ENCODE measurements around the gene C9orf78. TPM values are rescaled to one million over a fixed set of nuclear protein-coding genes. Genes with fewer than 3 reads are reported as not detected.

C9orf78 gene
- total and polyA plus RNA-seq, 2 experiments from 2014 or later: 34.4 to 84.6 TPM

- no peak for TF ChIP-seq CTCF (conservative IDR thresholded peaks at IDR 0.05; ENCODE audit: low read depth in 2 of 2)
- TF ChIP-seq STAT1 (IDR thresholded peaks at IDR 0.05; ENCODE audit: unreplicated experiment): no peak
- no peak for TF ChIP-seq EZH2phosphoT487 (IDR thresholded peaks at IDR 0.05; ENCODE audit: unreplicated experiment)
- no peak for TF ChIP-seq JUNB (IDR thresholded peaks at IDR 0.05; ENCODE audit: unreplicated experiment)
- TF ChIP-seq ZNF331 (CRISPR knock-in tag; IDR thresholded peaks at IDR 0.05; ENCODE audit: low read depth): no peak
- TF ChIP-seq, protein P1, sequence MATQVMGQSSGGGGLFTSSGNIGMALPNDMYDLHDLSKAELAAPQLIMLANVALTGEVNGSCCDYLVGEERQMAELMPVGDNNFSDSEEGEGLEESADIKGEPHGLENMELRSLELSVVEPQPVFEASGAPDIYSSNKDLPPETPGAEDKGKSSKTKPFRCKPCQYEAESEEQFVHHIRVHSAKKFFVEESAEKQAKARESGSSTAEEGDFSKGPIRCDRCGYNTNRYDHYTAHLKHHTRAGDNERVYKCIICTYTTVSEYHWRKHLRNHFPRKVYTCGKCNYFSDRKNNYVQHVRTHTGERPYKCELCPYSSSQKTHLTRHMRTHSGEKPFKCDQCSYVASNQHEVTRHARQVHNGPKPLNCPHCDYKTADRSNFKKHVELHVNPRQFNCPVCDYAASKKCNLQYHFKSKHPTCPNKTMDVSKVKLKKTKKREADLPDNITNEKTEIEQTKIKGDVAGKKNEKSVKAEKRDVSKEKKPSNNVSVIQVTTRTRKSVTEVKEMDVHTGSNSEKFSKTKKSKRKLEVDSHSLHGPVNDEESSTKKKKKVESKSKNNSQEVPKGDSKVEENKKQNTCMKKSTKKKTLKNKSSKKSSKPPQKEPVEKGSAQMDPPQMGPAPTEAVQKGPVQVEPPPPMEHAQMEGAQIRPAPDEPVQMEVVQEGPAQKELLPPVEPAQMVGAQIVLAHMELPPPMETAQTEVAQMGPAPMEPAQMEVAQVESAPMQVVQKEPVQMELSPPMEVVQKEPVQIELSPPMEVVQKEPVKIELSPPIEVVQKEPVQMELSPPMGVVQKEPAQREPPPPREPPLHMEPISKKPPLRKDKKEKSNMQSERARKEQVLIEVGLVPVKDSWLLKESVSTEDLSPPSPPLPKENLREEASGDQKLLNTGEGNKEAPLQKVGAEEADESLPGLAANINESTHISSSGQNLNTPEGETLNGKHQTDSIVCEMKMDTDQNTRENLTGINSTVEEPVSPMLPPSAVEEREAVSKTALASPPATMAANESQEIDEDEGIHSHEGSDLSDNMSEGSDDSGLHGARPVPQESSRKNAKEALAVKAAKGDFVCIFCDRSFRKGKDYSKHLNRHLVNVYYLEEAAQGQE (IDR thresholded peaks at IDR 0.05; ENCODE audit: unreplicated experiment): no peak
- TF ChIP-seq EZH2 (IDR thresholded peaks at IDR 0.05; ENCODE audit: low read depth, unreplicated experiment): no peak
Measured at GRCh38 chr9:129854588-129855110, 19.6 kb upstream of the C9orf78 start (continued).

DNA sequence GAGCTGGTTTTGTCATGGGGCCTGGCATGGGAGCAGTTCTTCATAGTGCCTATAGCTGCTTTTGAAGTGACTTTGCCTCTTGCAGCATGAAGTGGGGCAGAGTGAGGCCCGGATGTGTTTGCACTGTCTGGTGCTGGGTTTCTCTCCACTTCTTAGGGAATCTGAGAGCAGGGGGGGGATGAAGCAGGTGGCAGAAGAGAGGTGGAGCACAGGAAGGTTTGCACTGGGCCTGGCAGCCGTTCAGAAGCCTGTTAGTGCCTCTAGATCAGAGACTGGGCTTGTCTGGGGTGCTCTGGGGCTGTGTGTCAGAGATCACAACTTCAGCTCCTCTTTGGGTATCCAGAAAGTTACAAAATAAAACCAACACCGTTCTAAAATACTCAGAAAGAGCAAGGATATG, 18.5 kb upstream of the C9orf78 start:
- no peak for ATAC-seq
- Mint-ChIP-seq H3K4me3 (no peak overlapping the region), H3K4me1 (no peaks in the 10 kb centered on the region)

More for the DNA sequence above, 18.5 kb upstream of the C9orf78 start:
- Mint-ChIP-seq H3K36me3 (ENCODE audit: low read depth) (peaks cover 12% of the 10 kb centered on the region), H3K27me3 (ENCODE audit: insufficient read depth, low read depth, poor library complexity) (peaks cover 3% of the 10 kb centered on the region), H3K9me3 (no peaks in the 10 kb centered on the region), H3K27ac (no peak overlapping the region)
- no peaks in the 10 kb centered on the region for H3K36me3 ChIP-seq (ENCODE audit: insufficient read depth)
- no peak overlapping the region for H3K4me2 ChIP-seq
- H3K27me3 ChIP-seq (ENCODE audit: insufficient read depth): no peaks in the 10 kb centered on the region
- DNase-seq (ENCODE audit: low spot score): no peak
- H3K4me3 ChIP-seq: no peak overlapping the region
- no peaks in the 10 kb centered on the region for H3K4me1 ChIP-seq (ENCODE audit: insufficient read depth)
- no peaks in the 10 kb centered on the region for H3F3A ChIP-seq (replicated peaks; ENCODE audit: low read depth)
- no peaks in the 10 kb centered on the region for H3K79me2 ChIP-seq (replicated peaks; ENCODE audit: insufficient read depth)
- H2AFZ ChIP-seq: no peak overlapping the region
- TF ChIP-seq EZH2phosphoT487 (IDR thresholded peaks at IDR 0.05; ENCODE audit: unreplicated experiment) (no peak), NANOG (IDR thresholded peaks at IDR 0.05; ENCODE audit: borderline replicate concordance) (no peak)
- TF ChIP-seq, protein P1 (IDR thresholded peaks at IDR 0.05; ENCODE audit: unreplicated experiment): no peak
- H3K9me2 ChIP-seq (ENCODE audit: insufficient read depth): no peaks in the 10 kb centered on the region
- H3K27ac ChIP-seq (ENCODE audit: low read depth): no peak overlapping the region
- H4K20me1 ChIP-seq (replicated peaks; ENCODE audit: insufficient read depth): no peaks in the 10 kb centered on the region; the same call in 1 of the 2 replicates
